Right atrium auricular region (tissue), 2 donors: Measurements from ENCODE around the gene CNDP1. TPM values are rescaled to one million over a fixed set of nuclear protein-coding genes. Genes with fewer than 3 reads are reported as not detected.
A peak's percentile ranks its signal among the peaks of the same experiment; 100 is the strongest.

Experiments
- DNase-seq: peaks from one replicate; pipeline ENCODE4 v3.0.0-alpha.2; 2019; ENCODE audit warnings: low spot score
- H3K27ac ChIP-seq, 2 donors: fragments of 200-600 bp; sonication (generic); 1 replicate in 1 of 2; 2 replicates in 1 of 2; pipeline ENCODE4 v1.5.1; 2016 to 2019
- H3K27me3 ChIP-seq, 2 donors: fragments of 200-600 bp; sonication (generic); one replicate each; pipeline versions ENCODE4 v1.5.1 to v1.6.0; 2017 to 2019
- H3K36me3 ChIP-seq: fragments of 200-600 bp; sonication (generic); one replicate; pipeline ENCODE4 v1.5.1; 2016
- H3K4me1 ChIP-seq, 2 donors: fragments of 200-600 bp; sonication (generic); one replicate each; pipeline versions ENCODE4 v1.5.1 to v1.6.0; 2017 to 2019
- H3K4me3 ChIP-seq, 2 donors: fragments of 200-600 bp; sonication (generic); 1 replicate in 1 of 2; 2 replicates in 1 of 2; pipeline ENCODE4 v1.5.1; 2017 to 2019; ENCODE audit warnings: mild to moderate bottlenecking in 1 of 2, moderate library complexity in 1 of 2
- H3K9me3 ChIP-seq, 2 donors: fragments of 200-600 bp; sonication (generic); one replicate each; pipeline ENCODE4 v1.5.1; 2019
- CTCF ChIP-seq, 2 donors: fragments of 200-600 bp; sonication (generic); IDR thresholded peaks; one replicate each; pipeline ENCODE4 v1.5.1; 2019; ENCODE audit warnings: antibody characterized with exemption in 2 of 2
- total RNA-seq, 2 donors: library from RNA; depleted of rRNA; stranded (reverse); fragments of >200 nt; gene quantifications; one replicate each; pipeline ENCODE4 v1.1.0, GENCODE V29; 2016

CNDP1 gene
- total RNA-seq, 2 donors from 2014 or later: not detected

DNA sequence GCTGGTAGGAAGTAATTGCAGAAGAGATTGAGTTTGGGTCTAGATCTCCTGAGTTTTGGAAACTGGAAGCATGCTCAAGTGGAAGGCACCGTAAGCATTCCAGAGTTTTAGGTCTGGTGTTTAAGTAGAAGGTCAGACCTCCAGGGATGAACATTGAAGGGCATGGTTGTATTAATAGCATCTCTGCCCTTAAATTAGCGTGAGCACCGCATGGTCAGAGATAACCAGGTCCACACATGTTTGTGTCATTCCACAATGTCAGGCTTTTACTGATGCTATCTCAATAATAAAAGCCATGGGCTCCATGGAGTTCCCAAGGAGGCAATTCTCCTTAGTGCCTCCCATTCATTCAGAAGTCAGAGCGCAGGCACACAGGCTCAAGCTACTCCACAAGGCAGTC lies 35.1 kb downstream of the CNDP1 start:
- Histone ChIP-seq H3K36me3 (no peaks in the 10 kb centered on the region), H3K27ac (peak overlapping the region in 1 of 2 donors; percentile 11), H3K4me1 (peaks cover 0 to 18% of the 10 kb centered on the region in 2 donors), H3K4me3 (no peak overlapping the region), H3K9me3 (no peaks in the 10 kb centered on the region), H3K27me3 (no peaks in the 10 kb centered on the region)
- no peak for TF ChIP-seq CTCF (IDR thresholded peaks at IDR 0.05)
- DNase-seq: no peak

DNA sequence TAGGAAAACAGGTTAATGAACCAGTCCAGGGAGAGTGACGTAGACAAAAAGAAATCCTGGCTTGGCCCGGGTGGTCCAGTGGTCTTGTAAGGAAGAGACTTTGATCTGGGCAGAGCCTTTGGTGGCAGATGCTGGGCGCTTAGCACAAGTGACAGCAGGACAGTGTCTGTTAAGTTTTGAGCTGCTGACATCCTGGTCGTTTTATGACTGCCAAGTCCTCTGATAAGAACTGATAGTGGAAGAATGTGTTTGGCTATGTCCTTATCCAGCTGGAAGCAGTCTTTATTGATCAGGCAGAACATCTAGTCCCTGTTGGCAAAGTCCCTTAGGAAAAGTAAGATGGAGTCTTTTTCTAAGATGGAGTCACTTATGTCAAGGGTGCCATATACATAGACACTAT lies 36.0 kb downstream of the CNDP1 start:
- Histone ChIP-seq H3K27ac (no peak overlapping the region), H3K36me3 (no peaks in the 10 kb centered on the region), H3K4me1 (peaks cover 0 to 20% of the 10 kb centered on the region in 2 donors), H3K27me3 (no peaks in the 10 kb centered on the region), H3K4me3 (no peak overlapping the region), H3K9me3 (no peaks in the 10 kb centered on the region)
- no peak for DNase-seq
- no peak for TF ChIP-seq CTCF (IDR thresholded peaks at IDR 0.05)

DNA sequence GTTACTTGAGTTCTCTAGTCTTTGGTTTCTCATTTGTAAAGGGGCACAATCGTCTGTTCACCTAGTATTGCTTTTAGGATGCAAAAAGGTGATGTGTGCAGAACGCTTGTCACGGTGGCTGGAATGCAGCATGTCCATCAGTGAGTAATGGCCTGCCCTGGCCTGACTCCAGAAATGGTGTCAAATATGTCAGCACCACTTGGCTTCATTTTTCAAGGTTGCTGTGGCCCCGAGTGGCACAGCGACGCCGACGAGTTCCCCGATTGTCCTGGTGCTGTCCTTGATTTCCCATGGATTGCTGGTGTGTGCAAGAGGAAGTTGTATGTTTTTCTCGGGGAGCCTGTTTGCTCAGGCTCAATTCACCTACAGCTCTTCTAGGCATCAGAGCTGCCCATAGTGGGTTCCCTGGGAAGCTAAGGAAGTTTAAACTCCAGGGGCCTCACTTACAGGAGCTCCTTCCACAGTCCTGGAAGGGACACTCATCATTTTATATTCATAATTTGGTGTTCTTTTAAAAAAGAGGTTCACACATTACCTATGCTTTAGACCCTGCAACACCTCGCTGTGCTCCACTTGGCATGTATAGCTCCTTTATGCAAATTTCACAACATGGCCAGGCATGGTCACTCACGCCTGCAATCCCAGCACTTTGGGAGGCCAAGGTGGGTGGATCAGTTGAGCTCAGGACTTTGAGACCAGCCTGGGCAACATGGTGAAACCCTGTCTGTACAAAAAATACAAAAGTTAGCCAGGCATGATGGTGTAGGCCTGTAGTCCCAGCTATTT lies 37.8 kb downstream of the CNDP1 start:
- no peaks in the 10 kb centered on the region for H3K9me3 ChIP-seq
- no peaks in the 10 kb centered on the region for H3K27me3 ChIP-seq
- peak overlapping the region; percentile 19 to 43 for H3K27ac ChIP-seq
- DNase-seq: peak; percentile 61
- H3K36me3 ChIP-seq: no peaks in the 10 kb centered on the region
- no peak for TF ChIP-seq CTCF (IDR thresholded peaks at IDR 0.05)
- H3K4me3 ChIP-seq: no peak overlapping the region
- peaks cover 0 to 20% of the 10 kb centered on the region in 2 donors for H3K4me1 ChIP-seq

- Histone ChIP-seq H3K9me3 (no peaks in the 10 kb centered on the region), H3K27me3 (no peaks in the 10 kb centered on the region), H3K27ac (no peak overlapping the region), H3K4me1 (peaks cover 0 to 20% of the 10 kb centered on the region in 2 donors), H3K4me3 (no peak overlapping the region), H3K36me3 (no peaks in the 10 kb centered on the region)
- no peak for TF ChIP-seq CTCF (IDR thresholded peaks at IDR 0.05)
- no peak for DNase-seq
Measured at GRCh38 chr18:74573053-74573452, 38.8 kb downstream of the CNDP1 start.

DNA sequence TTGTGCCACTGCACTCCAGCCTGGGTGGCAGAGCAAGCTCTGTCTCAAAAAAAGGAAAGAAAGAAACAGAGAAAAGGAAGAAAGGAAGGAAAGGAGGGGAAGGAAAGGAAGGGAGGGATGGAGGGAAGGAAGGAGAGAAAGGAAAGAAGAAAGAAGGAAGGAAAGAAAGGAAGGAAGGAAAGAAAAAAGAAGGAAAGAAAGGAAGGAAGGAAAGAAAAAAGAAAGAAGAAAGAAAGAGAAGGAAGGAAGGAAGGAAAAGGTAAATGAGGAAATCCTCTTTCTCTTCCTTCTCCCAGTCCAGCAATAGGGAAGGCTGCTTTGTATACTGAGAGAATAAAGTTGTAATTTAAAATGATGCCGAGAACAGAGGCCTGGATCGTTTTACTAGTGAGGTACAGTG lies 40.6 kb downstream of the CNDP1 start:
- Histone ChIP-seq H3K4me3 (no peak overlapping the region), H3K27me3 (no peaks in the 10 kb centered on the region), H3K27ac (no peak overlapping the region), H3K4me1 (peaks cover 0 to 15% of the 10 kb centered on the region in 2 donors), H3K36me3 (no peaks in the 10 kb centered on the region), H3K9me3 (no peaks in the 10 kb centered on the region)
- no peak for DNase-seq
- TF ChIP-seq CTCF (IDR thresholded peaks at IDR 0.05): no peak

DNA sequence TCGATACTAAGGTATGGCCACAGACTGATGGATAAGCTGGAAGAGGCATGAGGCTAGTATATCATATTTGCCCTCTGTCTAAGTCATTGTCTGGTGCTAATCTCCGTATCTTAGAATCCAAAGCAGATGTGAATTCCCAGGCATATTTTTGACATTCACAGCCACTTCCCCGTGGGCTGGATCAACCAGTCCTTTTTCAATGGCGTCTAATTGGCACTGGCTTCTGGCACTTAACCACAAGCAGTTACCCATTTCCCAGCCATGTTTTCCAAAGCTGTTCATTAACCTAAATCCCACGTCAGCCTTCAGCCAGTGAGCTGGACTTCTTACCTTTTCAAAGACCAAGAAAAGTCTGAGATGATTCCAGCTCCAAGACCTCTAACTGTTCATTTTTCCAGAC lies 42.7 kb downstream of the CNDP1 start:
- Histone ChIP-seq H3K4me1 (peaks cover 0 to 10% of the 10 kb centered on the region in 2 donors), H3K9me3 (no peaks in the 10 kb centered on the region), H3K36me3 (no peaks in the 10 kb centered on the region), H3K27me3 (no peaks in the 10 kb centered on the region), H3K27ac (no peak overlapping the region), H3K4me3 (no peak overlapping the region)
- DNase-seq: no peak
- TF ChIP-seq CTCF (IDR thresholded peaks at IDR 0.05): no peak
